NT2/D1 (cell line): ENCODE results near the gene PDHX.

Experiments used
- SUZ12 ChIP-seq: IDR thresholded peaks from 2 replicates; pipeline ENCODE4 v1.6.1; 2011; ENCODE audit not compliant: insufficient read length, insufficient read depth; ENCODE audit errors: extremely low read depth
- YY1 ChIP-seq: IDR thresholded peaks from 2 replicates; pipeline ENCODE4 v1.6.1; 2011; ENCODE audit not compliant: insufficient read length, insufficient read depth

GRCh38 chr11:35031867-35032266 is 115.4 kb downstream of the PDHX start:
- TF ChIP-seq YY1 (no peak), SUZ12 (no peak)
